HTERT RPE-1 (cell line): ENCODE results near the gene NCKIPSD.

Experiments used
- in situ Hi-C: fragments of 300-500 bp; cut with MboI; formaldehyde crosslinking; loops from 4 replicates; pipeline ENCODE4 v1.14.3; 2020; ENCODE audit warnings: low sequenced_read_pairs

The NCKIPSD gene

GRCh38 chr3:48625600-48625999, 60.1 kb downstream of the NCKIPSD start:
- in situ Hi-C loops = no loop called here

DNA sequence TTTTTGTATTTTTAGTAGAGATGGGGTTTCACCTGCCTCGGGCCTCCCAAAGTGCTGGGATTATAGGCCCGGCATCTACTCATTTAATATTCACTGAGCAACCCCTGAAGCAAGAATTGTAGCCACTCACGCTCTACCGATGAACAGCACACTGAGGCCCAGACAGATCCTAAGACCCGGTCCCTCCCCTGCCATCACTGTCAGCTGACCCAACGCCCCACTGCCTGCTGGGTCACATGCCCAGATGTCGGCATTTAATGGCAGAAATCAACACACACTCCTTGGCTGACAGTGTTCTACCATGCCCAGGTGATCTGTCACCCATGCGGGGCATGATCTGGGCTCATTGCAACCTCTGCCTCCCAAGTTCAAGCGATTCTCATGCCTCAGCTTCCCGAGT, 60.9 kb downstream of the NCKIPSD start:
- in situ Hi-C loops = no loop called here

- in situ Hi-C loops = no loop called here
Observed at GRCh38 chr3:48623851-48624547, 61.7 kb downstream of the NCKIPSD start.
